Measurements from ENCODE around the gene OR4D1. TPM values are rescaled to one million over a fixed set of nuclear protein-coding genes. Genes with fewer than 3 reads are reported as not detected.

OR4D1 gene
- total and polyA plus RNA-seq, 10 donors: 0.09 to 0.46 (median 0.19) TPM; not detected in 1

- WGBS, 5 donors: 73 to 97% (median 91%) methylated on average over 5 of the region's 5 CpGs
- TF ChIP-seq POLR2AphosphoS5 (IDR thresholded peaks at IDR 0.05) (no peak), CTCF (IDR thresholded peaks at IDR 0.05 in 8 of 11, conservative IDR thresholded peaks at IDR 0.05 in 3 of 11) (no peak), POLR2A (IDR thresholded peaks at IDR 0.05) (no peak)
These were observed 56.6 kb downstream of the OR4D1 start for GRCh38 chr17:58204796-58205195.

GRCh38 chr17:58205936-58206335 lies 57.8 kb downstream of the OR4D1 start:
- WGBS, 5 donors: 92 to 98% (median 95%) methylated on average over 10 to 11 of the region's 11 CpGs
- H3K4me1 ChIP-seq: no peaks in the 10 kb centered on the region
- no peaks in the 10 kb centered on the region for H3K9me3 ChIP-seq
- no peaks in the 10 kb centered on the region for H3K27me3 ChIP-seq (replicated peaks in 1 of 7)
- intact Hi-C loops (cut with DNase I; ENCODE audit: low total_unique reads): no loop called here
- DNase-seq: no peak
- no peak overlapping the region for H3K4me3 ChIP-seq
- no peak for TF ChIP-seq CTCF (IDR thresholded peaks at IDR 0.05 in 8 of 11, conservative IDR thresholded peaks at IDR 0.05 in 3 of 11)
- no peak for TF ChIP-seq POLR2A (IDR thresholded peaks at IDR 0.05)
- no peak for TF ChIP-seq POLR2AphosphoS5 (IDR thresholded peaks at IDR 0.05)
- no peak overlapping the region for H3K27ac ChIP-seq
- H3K36me3 ChIP-seq: peaks cover 3 to 62% (median 35%) of the 10 kb centered on the region in 6 donors

More at GRCh38 chr17:58204796-58205195, 56.6 kb downstream of the OR4D1 start:
- Histone ChIP-seq H3K36me3 (peaks cover 0 to 51% (median 26%) of the 10 kb centered on the region in 6 donors), H3K4me1 (peaks cover 0 to 4% (median 0%) of the 10 kb centered on the region in 6 donors), H3K27me3 (replicated peaks in 1 of 7) (peaks cover 0 to 7% (median 0%) of the 10 kb centered on the region in 7 donors), H3K4me3 (no peak overlapping the region), H3K9me3 (no peaks in the 10 kb centered on the region), H3K27ac (no peak overlapping the region)
- intact Hi-C loops (cut with DNase I; ENCODE audit: low total_unique reads): no loop called here
- no peak for DNase-seq

- Histone ChIP-seq H3K27me3 (replicated peaks in 1 of 7) (no peaks in the 10 kb centered on the region), H3K9me3 (no peaks in the 10 kb centered on the region), H3K4me3 (no peak overlapping the region), H3K36me3 (peaks cover 3 to 77% (median 43%) of the 10 kb centered on the region in 6 donors), H3K27ac (no peak overlapping the region), H3K4me1 (no peaks in the 10 kb centered on the region)
- DNase-seq: no peak
- TF ChIP-seq CTCF (IDR thresholded peaks at IDR 0.05 in 8 of 11, conservative IDR thresholded peaks at IDR 0.05 in 3 of 11) (no peak), POLR2AphosphoS5 (IDR thresholded peaks at IDR 0.05) (no peak), POLR2A (IDR thresholded peaks at IDR 0.05) (no peak)
- intact Hi-C loops (cut with DNase I; ENCODE audit: low total_unique reads): no loop called here
- 65 to 88% (median 75%) methylated on average over 3 of the region's 3 CpGs for WGBS, 5 donors
These were observed 59.3 kb downstream of the OR4D1 start for GRCh38 chr17:58207451-58207850.

- TF ChIP-seq CTCF (IDR thresholded peaks at IDR 0.05 in 8 of 11, conservative IDR thresholded peaks at IDR 0.05 in 3 of 11) (no peak), POLR2AphosphoS5 (IDR thresholded peaks at IDR 0.05) (no peak), POLR2A (IDR thresholded peaks at IDR 0.05) (no peak)
- no peaks in the 10 kb centered on the region for H3K9me3 ChIP-seq
- WGBS, 5 donors: 92 to 98% (median 96%) methylated on average over 4 to 5 of the region's 5 CpGs
- no peak overlapping the region for H3K27ac ChIP-seq
- intact Hi-C loops (cut with DNase I; ENCODE audit: low total_unique reads): no loop called here
- no peak overlapping the region for H3K4me3 ChIP-seq
- H3K27me3 ChIP-seq (replicated peaks in 1 of 7): no peaks in the 10 kb centered on the region
- DNase-seq: no peak
- H3K36me3 ChIP-seq: peaks cover 3 to 86% (median 51%) of the 10 kb centered on the region in 6 donors
- no peaks in the 10 kb centered on the region for H3K4me1 ChIP-seq
These were observed 60.2 kb downstream of the OR4D1 start for GRCh38 chr17:58208344-58208743.

Other genes starting within 250 kb of the OR4D1 start
- 10 to 100 TPM; 13.2 to 23.5 (median 16.7) TPM for gene CUEDC1, start 193.0 kb upstream of the OR4D1 start, total RNA-seq
- gene CUEDC1, start 193.0 kb upstream of the OR4D1 start, polyA plus RNA-seq: 10 to 100 TPM in 1 of 3 donors, 1 to 10 TPM in 2; 5.4 to 15.7 (median 5.4) TPM
- 10 to 100 TPM; 43.0 to 59.9 (median 54.2) TPM for gene VEZF1, start 160.1 kb upstream of the OR4D1 start, total RNA-seq
- 10 to 100 TPM in 2 of 3 donors, 1 to 10 TPM in 1; 10.0 to 19.1 (median 10.2) TPM for gene VEZF1, start 160.1 kb upstream of the OR4D1 start, polyA plus RNA-seq
- gene SRSF1, start 141.1 kb upstream of the OR4D1 start, total RNA-seq: 100 to 1,000 TPM; 165 to 213 (median 174) TPM
- 10 to 100 TPM; 65.8 to 90.4 (median 88.2) TPM for gene SRSF1, start 141.1 kb upstream of the OR4D1 start, polyA plus RNA-seq
- gene DYNLL2, start 65.0 kb upstream of the OR4D1 start, total RNA-seq: 10 to 100 TPM; 19.4 to 29.7 (median 23.1) TPM
- 10 to 100 TPM in 2 of 3 donors, 1 to 10 TPM in 1; 9.9 to 26.3 (median 11.1) TPM for gene DYNLL2, start 65.0 kb upstream of the OR4D1 start, polyA plus RNA-seq
- not detected for gene OR4D2, start 18.6 kb downstream of the OR4D1 start, total RNA-seq
- gene OR4D2, start 18.6 kb downstream of the OR4D1 start, polyA plus RNA-seq: not detected
- 1 to 10 TPM in 5 of 7 donors, under 1 TPM in 1, not detected in 1; 0.86 to 3.9 (median 2.4) TPM for gene EPX, start 44.3 kb downstream of the OR4D1 start, total RNA-seq
- under 1 TPM; 0.24 to 0.41 (median 0.26) TPM for gene EPX, start 44.3 kb downstream of the OR4D1 start, polyA plus RNA-seq
- 10 to 100 TPM; 11.5 to 17.1 (median 13.7) TPM for gene MKS1, start 70.9 kb downstream of the OR4D1 start, total RNA-seq
- gene MKS1, start 70.9 kb downstream of the OR4D1 start, polyA plus RNA-seq: 10 to 100 TPM in 1 of 3 donors, 1 to 10 TPM in 2; 8.1 to 10.4 (median 9.5) TPM
- not detected for gene LPO, start 90.2 kb downstream of the OR4D1 start, total RNA-seq
- under 1 TPM; 0.02 to 0.10 (median 0.06) TPM for gene LPO, start 90.2 kb downstream of the OR4D1 start, polyA plus RNA-seq
- 10 to 100 TPM in 5 of 7 donors, 1 to 10 TPM in 2; 5.8 to 75.7 (median 15.2) TPM for gene MPO, start 132.6 kb downstream of the OR4D1 start, total RNA-seq
- gene MPO, start 132.6 kb downstream of the OR4D1 start, polyA plus RNA-seq: 1 to 10 TPM in 2 of 3 donors, under 1 TPM in 1; 0.52 to 2.2 (median 2.0) TPM
- gene TSPOAP1, start 180.4 kb downstream of the OR4D1 start, total RNA-seq: 10 to 100 TPM; 14.1 to 31.8 (median 18.5) TPM
- gene TSPOAP1, start 180.4 kb downstream of the OR4D1 start, polyA plus RNA-seq: 10 to 100 TPM; 11.5 to 26.5 (median 24.3) TPM
- gene SUPT4H1, start 203.8 kb downstream of the OR4D1 start, total RNA-seq: 10 to 100 TPM; 37.8 to 80.5 (median 64.0) TPM
- 100 to 1,000 TPM in 2 of 3 donors, 10 to 100 TPM in 1; 77.0 to 106 (median 104) TPM for gene SUPT4H1, start 203.8 kb downstream of the OR4D1 start, polyA plus RNA-seq